Effector CD4-positive, alpha-beta T cell (primary cell): ENCODE measurements around the gene AOC1.
"Not testable (repeated sequence)": the region's sequence is repeated elsewhere in the genome, so short reads cannot be mapped to it uniquely, and the experiment has no call there.

Source experiments
- DNase-seq: peaks from one replicate; pipeline ENCODE4 v3.0.0-alpha.2; 2020

AOC1 gene

DNA sequence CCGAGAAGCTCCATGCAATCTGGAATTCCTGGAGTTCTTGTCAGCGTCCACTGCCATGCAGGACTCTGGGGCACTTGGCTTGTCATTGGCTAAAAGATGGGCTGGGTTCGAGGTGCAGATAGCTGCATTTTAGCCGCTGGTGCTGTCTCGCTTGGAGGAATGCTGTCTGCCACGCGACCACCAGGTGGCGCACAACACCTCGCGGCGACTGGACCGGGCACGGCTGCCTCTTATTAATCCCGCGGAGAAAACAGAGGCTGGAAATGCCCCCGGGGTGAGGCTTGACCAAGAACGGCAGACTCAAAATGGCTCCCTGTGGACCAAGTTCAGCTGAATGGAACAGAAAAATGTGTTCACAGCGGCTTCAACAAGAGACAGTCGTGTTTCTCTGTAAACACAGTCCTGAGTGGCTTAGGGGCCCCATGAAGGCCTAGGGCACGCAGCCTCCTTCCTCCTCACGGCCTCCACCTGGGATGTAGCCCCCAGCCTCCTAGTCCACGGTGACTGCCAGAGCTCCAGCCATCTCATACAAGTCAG lies 46.2 kb downstream of the AOC1 start:
- DNase-seq = peak; percentile 71

DNA sequence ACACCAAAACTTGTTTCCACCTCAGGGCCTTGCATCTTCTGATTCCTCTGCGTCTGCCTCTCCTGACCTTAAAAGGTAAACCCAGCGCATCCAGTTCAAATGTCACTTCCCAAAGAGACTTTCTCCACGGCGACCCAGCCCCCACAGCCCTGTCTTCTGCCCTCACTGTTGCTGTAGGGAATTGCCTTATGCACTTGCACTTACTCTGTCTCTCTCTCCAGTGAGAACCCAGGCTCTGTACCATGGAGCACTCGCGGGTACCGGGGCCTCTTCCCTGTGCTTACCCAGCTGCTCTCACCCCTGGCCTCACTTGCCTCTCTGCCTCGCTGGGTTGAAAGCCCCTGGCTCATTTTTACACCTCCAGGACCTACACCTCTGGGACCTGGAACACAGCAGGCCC lies 48.4 kb downstream of the AOC1 start:
- DNase-seq = no peak

DNA sequence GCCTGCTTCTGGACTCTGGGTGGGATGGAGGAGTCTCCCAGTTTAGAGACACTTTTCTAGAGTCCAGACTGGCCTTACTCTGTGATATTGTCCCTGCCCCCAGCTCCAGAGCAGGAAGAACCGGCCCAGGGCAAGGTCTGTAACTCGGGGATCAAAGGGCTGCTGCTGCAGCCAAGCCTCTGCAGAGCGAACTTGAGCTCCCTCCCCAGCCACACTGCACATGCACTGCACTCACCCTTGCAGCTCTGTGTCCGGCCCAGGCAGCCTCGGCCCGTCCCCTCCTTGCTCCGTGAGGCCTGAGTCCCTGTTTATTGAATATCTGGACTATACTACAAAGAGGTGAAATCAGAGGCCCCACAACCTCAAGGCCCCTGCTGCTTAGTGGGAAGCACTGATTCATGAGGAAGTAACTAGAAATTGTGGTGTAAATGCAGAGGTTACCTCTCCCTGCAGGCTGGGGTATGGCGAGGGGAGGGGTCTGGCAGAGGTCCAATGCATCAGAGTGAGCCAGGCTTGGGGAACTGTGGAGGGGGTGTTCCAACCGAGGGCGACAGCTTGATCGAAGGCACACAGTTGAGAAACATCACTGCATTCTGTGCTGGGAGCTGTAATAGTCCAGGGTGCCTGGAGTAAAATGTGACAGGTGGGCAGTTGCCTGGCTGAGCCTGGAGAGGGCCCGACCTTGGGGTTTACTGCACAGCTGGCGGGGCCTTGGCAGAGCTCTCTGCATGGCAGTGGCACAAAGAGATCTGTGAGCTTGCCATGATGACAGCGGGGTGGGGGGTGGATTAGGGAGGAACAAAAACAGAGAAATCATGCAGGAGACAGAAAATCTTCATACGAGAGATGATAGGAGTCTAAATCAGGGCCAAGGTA lies 49.1 kb downstream of the AOC1 start:
- DNase-seq = no peak

DNA sequence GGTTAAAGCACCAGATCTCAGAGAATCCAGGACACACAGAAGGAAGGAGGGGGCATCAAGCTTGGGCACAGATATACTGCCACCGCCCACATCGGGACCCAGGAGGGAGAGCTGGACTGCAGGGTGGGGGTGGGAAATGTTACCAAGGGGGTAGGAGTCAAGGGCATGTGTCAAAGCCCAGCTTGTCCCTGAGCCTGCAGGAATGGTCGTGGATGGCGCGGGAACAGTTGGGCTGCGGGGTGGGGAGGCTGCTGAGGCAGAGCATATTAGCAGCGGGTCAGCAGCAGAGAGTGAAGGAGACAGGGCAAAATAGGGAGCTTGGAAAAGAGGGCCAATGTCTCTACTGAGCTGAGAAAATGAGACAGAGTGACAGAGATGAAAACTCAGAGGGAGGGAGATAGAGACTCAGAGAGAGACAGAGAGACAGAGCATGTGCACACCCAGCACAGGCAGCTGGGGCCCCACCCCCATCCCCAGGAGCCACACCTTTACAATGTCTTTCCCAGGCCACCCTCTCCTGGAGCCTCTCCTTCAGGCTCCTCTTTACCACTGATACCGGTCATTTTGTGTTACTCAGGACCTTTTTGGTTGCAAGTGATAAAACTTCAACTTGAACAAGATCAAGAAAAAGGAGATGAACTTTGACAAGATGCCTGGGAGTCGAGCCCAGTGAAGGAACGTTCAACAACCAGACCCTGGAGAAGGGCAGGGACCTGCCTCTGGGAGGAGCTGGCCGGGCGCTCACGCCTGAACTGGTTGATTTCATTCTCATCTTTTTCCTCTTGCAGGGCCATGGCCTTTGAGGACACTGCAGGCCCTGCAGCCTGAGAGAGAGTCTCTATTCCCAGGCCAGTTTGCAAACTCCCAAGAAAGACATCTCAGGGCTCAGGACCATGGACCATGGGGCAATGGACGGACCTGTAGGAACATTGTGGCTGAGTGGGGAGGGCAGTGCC lies 50.0 kb downstream of the AOC1 start:
- no peak for DNase-seq

DNA sequence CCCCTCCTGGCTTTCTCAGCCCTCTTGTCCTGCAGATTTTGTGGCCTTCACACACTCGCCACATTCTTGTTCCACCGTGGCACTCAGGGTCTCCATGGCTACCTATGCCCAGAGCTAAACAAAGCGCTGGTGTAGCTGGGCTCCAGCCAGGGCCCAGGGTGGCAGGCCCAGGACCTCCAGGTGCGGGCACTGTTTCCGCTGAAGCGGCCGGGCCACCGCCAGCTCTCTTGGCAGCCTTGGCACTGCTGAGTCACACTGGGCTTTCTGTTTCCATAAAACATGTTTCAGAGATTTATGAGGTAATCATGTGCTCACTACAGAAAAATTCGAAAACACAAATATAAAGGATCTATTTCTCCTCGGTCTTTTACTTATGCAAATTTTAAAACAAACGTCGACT lies 51.3 kb downstream of the AOC1 start:
- DNase-seq = no peak

DNA sequence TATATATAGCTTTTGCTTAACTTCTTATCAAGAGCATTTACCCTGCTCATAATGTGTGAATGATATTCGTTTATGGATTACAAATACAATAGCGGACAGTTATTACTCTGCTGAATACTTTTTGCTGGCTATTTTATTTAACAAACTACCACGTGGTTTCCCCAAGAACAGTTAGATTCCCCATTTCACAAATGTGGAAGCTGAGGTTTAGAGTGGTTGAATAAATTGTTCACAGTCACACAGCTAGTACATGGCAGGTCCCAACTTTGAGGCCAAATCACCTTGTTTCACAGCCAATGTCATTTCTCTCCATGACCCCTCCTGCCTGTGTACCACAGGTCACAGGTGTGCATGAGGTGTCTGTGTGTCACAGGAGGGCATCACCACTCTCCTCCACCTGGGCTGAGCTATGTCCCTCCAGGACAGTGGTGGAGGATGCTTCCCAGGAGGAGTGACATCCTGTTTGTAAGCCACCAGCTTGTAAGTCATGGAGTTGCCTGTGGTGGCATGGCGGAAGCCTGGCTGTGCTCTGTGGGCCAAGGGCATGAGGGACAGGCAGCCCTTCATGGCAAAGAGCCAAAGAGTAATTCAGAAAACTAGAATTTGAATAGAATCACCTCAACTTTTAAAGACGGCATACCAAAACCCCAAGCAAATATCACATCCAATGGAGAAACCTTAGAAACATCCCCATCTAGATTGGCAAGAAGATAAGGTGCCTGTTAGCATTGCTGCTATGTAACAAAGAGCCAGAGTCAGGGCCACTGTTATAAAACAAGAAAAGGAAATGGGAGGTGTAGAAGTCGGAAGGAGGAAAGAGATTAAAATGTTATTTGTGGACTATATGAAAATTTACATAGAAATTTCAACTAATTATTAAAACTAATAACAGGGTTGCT lies 51.9 kb downstream of the AOC1 start:
- no peak for DNase-seq

DNA sequence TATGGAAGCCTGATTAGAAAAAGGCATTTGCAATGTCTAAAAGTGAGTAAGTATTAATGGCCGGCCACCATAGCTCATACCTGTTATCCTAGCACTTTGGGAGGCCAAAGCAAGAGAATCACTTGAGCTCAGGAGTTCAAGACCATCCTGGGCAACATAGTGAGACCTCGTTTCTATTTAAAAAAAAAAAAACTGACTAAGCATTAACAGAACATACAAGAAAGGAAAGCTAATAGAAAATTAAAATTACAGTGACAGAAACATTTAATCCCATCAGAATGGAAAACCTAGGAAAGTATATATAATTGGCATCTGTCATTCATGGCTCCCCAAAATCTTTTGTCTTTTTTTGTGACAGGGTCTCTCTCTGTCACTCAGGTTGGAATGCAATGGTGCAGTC lies 55.9 kb downstream of the AOC1 start:
- no peak for DNase-seq

DNA sequence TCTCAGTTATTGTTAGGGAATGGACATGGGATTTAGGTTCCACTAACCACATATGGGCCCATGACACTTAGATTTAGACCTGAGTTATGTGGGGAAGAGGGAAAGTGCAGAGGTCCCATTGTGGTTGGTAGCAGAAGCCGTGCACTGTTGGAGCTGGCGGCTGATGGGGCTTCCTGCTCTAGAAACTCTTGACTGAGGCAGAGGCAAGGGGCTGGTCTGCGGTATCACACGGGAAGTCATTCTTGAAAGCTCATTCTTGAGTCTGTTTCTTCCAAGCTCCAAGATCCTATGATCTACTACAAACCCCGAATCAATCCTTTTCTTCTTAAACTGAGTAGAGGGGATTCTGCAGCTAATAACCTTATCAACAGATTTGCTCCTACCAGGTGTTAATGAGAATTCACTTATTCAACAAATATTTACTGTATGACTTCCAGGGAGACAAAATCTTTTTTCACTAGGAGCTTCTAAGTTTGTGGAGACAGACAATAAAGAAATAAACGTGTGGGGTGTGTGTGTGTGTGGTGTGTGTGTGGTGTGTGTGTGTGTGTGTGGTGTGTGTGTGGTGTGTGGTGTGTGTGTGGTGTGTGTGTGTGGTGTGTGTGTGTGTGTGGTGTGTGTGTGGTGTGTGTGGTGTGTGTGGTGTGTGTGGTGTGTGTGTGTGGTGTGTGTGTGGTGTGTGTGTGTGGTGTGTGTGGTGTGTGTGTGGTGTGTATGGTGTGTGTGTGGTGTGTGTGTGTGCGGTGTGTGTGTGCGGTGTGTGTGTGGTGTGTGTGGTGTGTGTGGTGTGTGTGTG lies 57.1 kb downstream of the AOC1 start:
- peak; percentile 13 for DNase-seq

DNA sequence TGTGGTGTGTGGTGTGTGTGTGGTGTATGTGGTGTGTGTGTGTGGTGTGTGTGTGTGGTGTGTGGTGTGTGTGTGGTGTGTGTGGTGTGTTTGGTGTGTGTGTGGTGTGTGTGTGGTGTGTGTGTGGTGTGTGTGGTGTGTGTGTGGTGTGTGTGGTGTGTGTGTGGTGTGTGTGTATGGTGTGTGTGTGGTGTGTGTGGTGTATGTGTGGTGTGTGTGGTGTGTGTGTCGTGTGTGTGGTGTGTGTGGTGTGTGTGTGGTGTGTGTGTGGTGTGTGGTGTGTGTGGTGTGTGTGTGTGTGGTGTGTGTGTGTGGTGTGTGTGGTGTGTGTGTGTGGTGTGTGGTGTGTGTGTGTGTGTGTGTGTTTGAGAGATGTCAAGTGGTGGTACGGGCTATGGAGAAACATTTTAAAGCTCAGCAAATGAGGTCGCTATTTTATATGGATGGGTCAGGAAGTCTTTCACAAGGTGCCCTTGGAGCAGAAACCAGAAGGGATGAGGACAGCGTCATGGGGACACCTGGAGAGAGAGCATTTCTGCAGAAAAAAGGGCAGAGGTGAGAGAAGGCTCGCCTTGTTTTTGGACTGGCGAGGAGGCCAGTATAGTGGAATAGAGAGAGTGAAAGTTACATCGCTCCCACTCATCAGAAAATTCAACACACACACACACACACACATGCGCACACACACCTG lies 58.1 kb downstream of the AOC1 start:
- DNase-seq = not testable (repeated sequence)

DNA sequence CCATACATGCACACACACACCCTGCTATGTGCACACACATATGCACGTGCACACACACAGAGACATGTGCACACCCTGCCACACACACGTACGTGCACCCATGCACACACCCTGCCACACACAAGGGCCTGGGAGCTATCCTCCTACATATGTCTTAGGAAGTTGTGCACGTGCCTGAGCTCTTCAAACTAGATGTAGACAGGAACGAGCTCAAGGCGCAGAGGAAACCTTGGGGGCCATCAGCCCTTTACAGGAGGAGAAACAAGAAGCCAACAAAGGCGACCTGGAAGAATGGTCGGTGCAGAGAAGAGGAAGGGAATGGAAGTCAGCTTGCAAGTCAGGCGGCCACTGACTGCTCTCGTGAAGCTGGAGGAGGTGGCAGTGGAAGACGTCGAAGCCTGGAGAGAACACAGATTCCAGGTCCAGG lies 58.7 kb downstream of the AOC1 start:
- DNase-seq = no peak
